ENCODE results near the gene SLC5A10. TPM values are rescaled to one million over a fixed set of nuclear protein-coding genes. Genes with fewer than 3 reads are reported as not detected.

SLC5A10 gene
- total RNA-seq, 2 experiments from 2014 or later: not detected

GRCh38 chr17:18960803-18961511, 9.0 kb downstream of the SLC5A10 start:
- Mint-ChIP-seq H3K27ac (no peak overlapping the region), H3K4me3 (no peak overlapping the region)

GRCh38 chr17:18961634-18962493, 9.9 kb downstream of the SLC5A10 start:
- Mint-ChIP-seq H3K36me3 (ENCODE audit: low read depth) (no peaks in the 10 kb centered on the region), H3K4me3 (no peak overlapping the region), H3K27me3 (peaks cover 2% of the 10 kb centered on the region), H3K9me3 (no peaks in the 10 kb centered on the region), H3K27ac (no peak overlapping the region), H3K4me1 (peaks cover 6% of the 10 kb centered on the region)
- POLR2A ChIA-PET: no interaction called here
- CTCF ChIA-PET: interaction anchor here (0.7 to 2.5 kb wide), 21 partner anchors 8 to 112 kb away, joined by 3 to 25 read pairs (median 5); partner anchors contain the start of genes FAM83G and PRPSAP2
- DNase-seq: no peak

More at GRCh38 chr17:18960803-18961511, 9.0 kb downstream of the SLC5A10 start:
- no peaks in the 10 kb centered on the region for H3K36me3 Mint-ChIP-seq (ENCODE audit: low read depth)
- DNase-seq: peak; percentile 80
- H3K4me1 Mint-ChIP-seq: peaks cover 6% of the 10 kb centered on the region
- H3K27me3 Mint-ChIP-seq: peaks cover 2% of the 10 kb centered on the region
- no peaks in the 10 kb centered on the region for H3K9me3 Mint-ChIP-seq
- ChIA-PET CTCF (interaction anchor here (0.5 to 2.5 kb wide), 25 partner anchors 9 to 335 kb away, joined by 3 to 25 read pairs (median 5); partner anchors contain the start of genes FAM83G and PRPSAP2), POLR2A (interaction anchor here (1.6 kb wide), 1 partner anchor 44 kb away, joined by 4 read pairs; the partner anchor contains the start of gene FAM83G)

- H3K9me3 Mint-ChIP-seq: no peaks in the 10 kb centered on the region
- H3K27ac Mint-ChIP-seq: no peak overlapping the region
- ChIA-PET POLR2A (no interaction called here), CTCF (no interaction called here)
- H3K4me1 Mint-ChIP-seq: peaks cover 6% of the 10 kb centered on the region
- H3K27me3 Mint-ChIP-seq: peaks cover 2% of the 10 kb centered on the region
- H3K4me3 Mint-ChIP-seq: no peak overlapping the region
- H3K36me3 Mint-ChIP-seq (ENCODE audit: low read depth): no peaks in the 10 kb centered on the region
- DNase-seq: no peak
These were observed 10.5 kb downstream of the SLC5A10 start for GRCh38 chr17:18962494-18962815.

GRCh38 chr17:18963126-18964017, 11.4 kb downstream of the SLC5A10 start:
- H3K4me3 Mint-ChIP-seq: no peak overlapping the region
- no peaks in the 10 kb centered on the region for H3K36me3 Mint-ChIP-seq (ENCODE audit: low read depth)
- POLR2A ChIA-PET: no interaction called here
- CTCF ChIA-PET: no interaction called here
- H3K4me1 Mint-ChIP-seq: peaks cover 5% of the 10 kb centered on the region
- H3K27me3 Mint-ChIP-seq: no peaks in the 10 kb centered on the region
- H3K9me3 Mint-ChIP-seq: no peaks in the 10 kb centered on the region
- no peak for DNase-seq
- no peak overlapping the region for H3K27ac Mint-ChIP-seq

- CTCF ChIA-PET: no interaction called here
- Mint-ChIP-seq H3K9me3 (no peaks in the 10 kb centered on the region), H3K27me3 (no peaks in the 10 kb centered on the region), H3K4me3 (no peak overlapping the region), H3K4me1 (peaks cover 5% of the 10 kb centered on the region), H3K27ac (no peak overlapping the region), H3K36me3 (ENCODE audit: low read depth) (no peaks in the 10 kb centered on the region)
- no peak for DNase-seq
- POLR2A ChIA-PET: no interaction called here
These were observed 12.0 kb downstream of the SLC5A10 start for GRCh38 chr17:18964018-18964351.

GRCh38 chr17:18964550-18964949, 12.6 kb downstream of the SLC5A10 start:
- no peak for DNase-seq
- ChIA-PET CTCF (no interaction called here), POLR2A (no interaction called here)
- H3K4me3 Mint-ChIP-seq: no peak overlapping the region
- H3K9me3 Mint-ChIP-seq: no peaks in the 10 kb centered on the region
- no peak overlapping the region for H3K27ac Mint-ChIP-seq
- H3K4me1 Mint-ChIP-seq: peaks cover 7% of the 10 kb centered on the region
- H3K27me3 Mint-ChIP-seq: no peaks in the 10 kb centered on the region
- H3K36me3 Mint-ChIP-seq (ENCODE audit: low read depth): no peaks in the 10 kb centered on the region

GRCh38 chr17:18965530-18966236, 13.7 kb downstream of the SLC5A10 start:
- ChIA-PET POLR2A (no interaction called here), CTCF (no interaction called here)
- H3K4me1 Mint-ChIP-seq: peaks cover 9% of the 10 kb centered on the region
- no peak overlapping the region for H3K27ac Mint-ChIP-seq
- H3K9me3 Mint-ChIP-seq: no peaks in the 10 kb centered on the region
- no peaks in the 10 kb centered on the region for H3K27me3 Mint-ChIP-seq
- H3K4me3 Mint-ChIP-seq: no peak overlapping the region
- no peaks in the 10 kb centered on the region for H3K36me3 Mint-ChIP-seq (ENCODE audit: low read depth)
- DNase-seq: no peak

- Mint-ChIP-seq H3K9me3 (no peaks in the 10 kb centered on the region), H3K4me3 (no peak overlapping the region), H3K27ac (no peak overlapping the region), H3K36me3 (ENCODE audit: low read depth) (no peaks in the 10 kb centered on the region), H3K27me3 (no peaks in the 10 kb centered on the region), H3K4me1 (peaks cover 7% of the 10 kb centered on the region)
- POLR2A ChIA-PET: no interaction called here
- DNase-seq: no peak
- CTCF ChIA-PET: interaction anchor here (0.8 kb wide), 1 partner anchor 8 kb away, joined by 3 read pairs; no protein-coding TSS in a partner anchor
These were observed 15.1 kb downstream of the SLC5A10 start for GRCh38 chr17:18966831-18967624.

- no peak for DNase-seq
- H3K9me3 Mint-ChIP-seq: no peaks in the 10 kb centered on the region
- H3K4me3 Mint-ChIP-seq: no peak overlapping the region
- no peak overlapping the region for H3K27ac Mint-ChIP-seq
- ChIA-PET CTCF (interaction anchor here (0.8 kb wide), 1 partner anchor 9 kb away, joined by 3 read pairs; no protein-coding TSS in a partner anchor), POLR2A (no interaction called here)
- peaks cover 5% of the 10 kb centered on the region for H3K4me1 Mint-ChIP-seq
- H3K36me3 Mint-ChIP-seq (ENCODE audit: low read depth): no peaks in the 10 kb centered on the region
- H3K27me3 Mint-ChIP-seq: no peaks in the 10 kb centered on the region
These were observed 16.0 kb downstream of the SLC5A10 start for GRCh38 chr17:18967916-18968315.

- Mint-ChIP-seq H3K9me3 (no peaks in the 10 kb centered on the region), H3K27me3 (no peaks in the 10 kb centered on the region), H3K27ac (no peak overlapping the region), H3K4me1 (peaks cover 5% of the 10 kb centered on the region), H3K4me3 (no peak overlapping the region), H3K36me3 (ENCODE audit: low read depth) (no peaks in the 10 kb centered on the region)
- ChIA-PET POLR2A (no interaction called here), CTCF (no interaction called here)
- DNase-seq: no peak
These were observed 16.4 kb downstream of the SLC5A10 start for GRCh38 chr17:18968345-18968744.

- Mint-ChIP-seq H3K27ac (no peak overlapping the region), H3K4me1 (peaks cover 5% of the 10 kb centered on the region), H3K4me3 (no peak overlapping the region), H3K27me3 (no peaks in the 10 kb centered on the region), H3K36me3 (ENCODE audit: low read depth) (no peaks in the 10 kb centered on the region), H3K9me3 (no peaks in the 10 kb centered on the region)
- DNase-seq: no peak
- CTCF ChIA-PET: interaction anchor here (1.3 to 1.9 kb wide), 2 partner anchors 8 to 10 kb away, joined by 3 to 6 read pairs; no protein-coding TSS in a partner anchor
- POLR2A ChIA-PET: interaction anchor here (0.9 kb wide), 1 partner anchor 35 kb away, joined by 4 read pairs; the partner anchor contains the start of gene FAM83G
These were observed 17.3 kb downstream of the SLC5A10 start for GRCh38 chr17:18968945-18969887.

Measured in activated CD4-positive, alpha-beta memory T cell treated with anti-CD3 and anti-CD28 coated beads, Interleukin-2, amount 10 ng/mL, durations not matched to agents 7 days and 5 days (primary cell).